Fibroblast of the aortic adventitia (primary cell): ENCODE data around the gene DOCK11. TPM values are rescaled to one million over a fixed set of nuclear protein-coding genes. Genes with fewer than 3 reads are reported as not detected.
A peak's percentile ranks its signal among the peaks of the same experiment; 100 is the strongest.

Experiments
- DNase-seq: peaks from one replicate; pipeline ENCODE4 v3.0.0-alpha.2; 2010; ENCODE audit warnings: low read depth
- H3K4me3 ChIP-seq: 2 replicates; pipeline ENCODE4 v1.5.1; 2011; ENCODE audit warnings: low read depth, mild to moderate bottlenecking, control low read depth, low read length, moderate library complexity
- CTCF ChIP-seq: IDR thresholded peaks from 2 replicates; pipeline ENCODE4 v1.5.1; 2011; ENCODE audit warnings: mild to moderate bottlenecking, low read length, control low read depth, inconsistent platforms; ENCODE audit not compliant: insufficient read depth
- total RNA-seq: library from RNA; depleted of rRNA; stranded (reverse); fragments of >200 nt; gene quantifications from 2 replicates; pipeline ENCODE4 v1.2.3, GENCODE V29; 2012; ENCODE audit warnings: low replicate concordance

Gene DOCK11
- total RNA-seq, 1 donor = 34.8 TPM

- no peak overlapping the region for H3K4me3 ChIP-seq
- no peak for TF ChIP-seq CTCF
- no peak for DNase-seq
Measured at GRCh38 chrX:118717678-118718391, 222.2 kb downstream of the DOCK11 start.

- no peak for DNase-seq
- no peak overlapping the region for H3K4me3 ChIP-seq
- no peak for TF ChIP-seq CTCF
Measured at GRCh38 chrX:118718737-118719136, 223.1 kb downstream of the DOCK11 start.

GRCh38 chrX:118720058-118720707 is 224.6 kb downstream of the DOCK11 start:
- no peak overlapping the region for H3K4me3 ChIP-seq
- DNase-seq = no peak
- no peak for TF ChIP-seq CTCF

GRCh38 chrX:118723376-118723775 is 227.8 kb downstream of the DOCK11 start:
- no peak overlapping the region for H3K4me3 ChIP-seq
- DNase-seq = no peak
- no peak for TF ChIP-seq CTCF

- no peak overlapping the region for H3K4me3 ChIP-seq
- DNase-seq = no peak
- TF ChIP-seq CTCF = no peak
Measured at GRCh38 chrX:118724365-118724764, 228.8 kb downstream of the DOCK11 start.

- DNase-seq = peak; percentile 34
- TF ChIP-seq CTCF = no peak
- H3K4me3 ChIP-seq = no peak overlapping the region
Measured at GRCh38 chrX:118724775-118725174, 229.2 kb downstream of the DOCK11 start.

- DNase-seq = no peak
- no peak for TF ChIP-seq CTCF
- no peak overlapping the region for H3K4me3 ChIP-seq
Measured at GRCh38 chrX:118726396-118726795, 230.8 kb downstream of the DOCK11 start.
